Neural progenitor cell (in vitro differentiated cells): ENCODE data around the gene C3orf22. TPM values are rescaled to one million over a fixed set of nuclear protein-coding genes. Genes with fewer than 3 reads are reported as not detected.

Source experiments
- DNase-seq: peaks from one replicate; pipeline ENCODE4 v3.0.0-alpha.2; 2016; ENCODE audit warnings: low spot score
- H2AFZ ChIP-seq: fragments of 200-600 bp; sonication (generic); replicated peaks from 2 replicates; pipeline ENCODE4 v1.6.1; 2016; ENCODE audit warnings: antibody characterized with exemption
- H3F3A ChIP-seq: fragments of 200-600 bp; sonication (generic); 2 replicates; pipeline ENCODE4 v1.6.1; 2016; ENCODE audit warnings: antibody characterized with exemption, low read depth
- H3K27ac ChIP-seq: fragments of 200-600 bp; sonication (generic); 2 replicates; pipeline ENCODE4 v1.5.1; 2016; ENCODE audit warnings: mild to moderate bottlenecking
- H3K27me3 ChIP-seq: fragments of 200-600 bp; sonication (generic); 2 replicates; pipeline ENCODE4 v1.6.1; 2016; ENCODE audit warnings: mild to moderate bottlenecking, moderate library complexity
- H3K36me3 ChIP-seq: fragments of 200-600 bp; sonication (generic); 2 replicates; pipeline ENCODE4 v1.5.1; 2016
- H3K4me1 ChIP-seq: fragments of 200-600 bp; sonication (generic); 2 replicates; pipeline ENCODE4 v1.6.1; 2016; ENCODE audit warnings: mixed run types
- H3K4me2 ChIP-seq: fragments of 200-600 bp; sonication (generic); 2 replicates; pipeline ENCODE4 v1.6.1; 2016
- H3K4me3 ChIP-seq: fragments of 200-600 bp; sonication (generic); 2 replicates; pipeline ENCODE4 v1.5.1; 2016
- H3K79me2 ChIP-seq: fragments of 200-600 bp; sonication (generic); 2 replicates; pipeline ENCODE4 v1.6.1; 2016; ENCODE audit warnings: low read depth
- H3K9ac ChIP-seq: fragments of 200-600 bp; sonication (generic); 2 replicates; pipeline ENCODE4 v1.6.1; 2016
- H3K9me3 ChIP-seq: fragments of 200-600 bp; sonication (generic); 2 replicates; pipeline ENCODE4 v1.5.1; 2016; ENCODE audit warnings: low read depth
- H4K20me1 ChIP-seq: fragments of 200-600 bp; sonication (generic); 2 replicates; pipeline ENCODE4 v1.6.1; 2016; ENCODE audit warnings: low read depth
- H3K27ac Mint-ChIP-seq: 3 replicates; pipeline ENCODE4 v1.8.0; 2021; ENCODE audit warnings: mixed read lengths
- H3K27me3 Mint-ChIP-seq: 2 replicates; pipeline ENCODE4 v1.8.0; 2022; ENCODE audit warnings: low read depth, mild to moderate bottlenecking, inconsistent platforms, moderate library complexity, mixed read lengths; ENCODE audit not compliant: insufficient read depth
- H3K36me3 Mint-ChIP-seq: 3 replicates; pipeline ENCODE4 v1.8.0; 2021; ENCODE audit warnings: mixed read lengths
- H3K4me1 Mint-ChIP-seq: 3 replicates; pipeline ENCODE4 v1.8.0; 2021; ENCODE audit warnings: mixed read lengths
- H3K4me3 Mint-ChIP-seq: 3 replicates; pipeline ENCODE4 v1.8.0; 2021; ENCODE audit warnings: mild to moderate bottlenecking, moderate library complexity, mixed read lengths
- H3K9me3 Mint-ChIP-seq: 3 replicates; pipeline ENCODE4 v1.8.0; 2020; ENCODE audit warnings: mixed read lengths
- EZH2 ChIP-seq: fragments of 200-600 bp; sonication (generic); IDR thresholded peaks from 2 replicates; pipeline ENCODE4 v1.6.1; 2017; ENCODE audit warnings: antibody characterized with exemption, mild to moderate bottlenecking, moderate library complexity
- EZH2phosphoT487 ChIP-seq: fragments of 200-600 bp; sonication (generic); IDR thresholded peaks from 2 replicates; pipeline ENCODE4 v1.6.1; 2017; ENCODE audit warnings: antibody characterized with exemption
- total RNA-seq: library from RNA; depleted of rRNA; stranded (reverse); fragments of >200 nt; gene quantifications from 2 replicates; pipeline ENCODE4 v1.2.3, GENCODE V29; 2015; ENCODE audit warnings: low replicate concordance
- TF ChIP-seq, protein P1 (sequence below): fragments of 200-600 bp; sonication (generic); IDR thresholded peaks from 2 replicates; pipeline ENCODE4 v1.5.1; 2017; ENCODE audit warnings: antibody characterized with exemption, mild to moderate bottlenecking

Gene C3orf22
- total RNA-seq, 1 donor from 2014 or later: not detected

DNA sequence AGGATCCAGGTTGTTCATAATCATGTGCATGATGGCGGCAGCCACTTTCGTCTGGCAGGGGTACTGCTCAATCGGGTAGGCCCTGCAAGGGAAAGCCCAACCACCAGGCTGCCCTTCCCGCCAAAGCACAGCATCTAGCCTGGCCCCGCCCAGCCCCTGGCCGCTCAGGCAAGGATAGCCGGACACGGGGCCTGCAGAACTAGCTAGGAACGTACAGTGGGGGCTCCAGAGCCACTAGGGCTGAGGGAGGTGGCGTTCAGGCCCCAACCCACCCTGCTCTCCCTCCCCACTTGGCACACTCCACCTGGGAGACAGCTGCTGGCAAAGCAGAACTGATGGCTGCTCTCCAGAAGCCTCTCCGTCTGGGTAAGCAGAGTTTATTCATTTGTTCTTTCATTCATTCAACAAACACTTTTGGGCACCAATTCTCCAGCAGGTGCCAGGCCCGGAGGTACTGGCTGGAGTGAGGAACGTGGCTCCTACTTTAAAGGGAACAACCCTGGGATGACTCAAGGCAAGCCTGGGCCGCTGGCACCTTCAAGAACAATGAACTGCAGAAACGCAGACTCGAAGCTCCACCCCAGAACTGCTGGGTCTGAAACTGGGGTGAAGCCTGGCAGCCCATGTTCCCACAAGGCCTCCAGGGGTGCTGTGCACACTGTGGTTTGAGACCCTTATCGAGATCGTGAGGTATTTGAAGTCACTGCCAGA is 49.0 kb downstream of the C3orf22 start:
- Histone ChIP-seq H3K4me3 (no peak overlapping the region), H3K27me3 (no peaks in the 10 kb centered on the region), H3F3A (no peaks in the 10 kb centered on the region), H3K79me2 (no peaks in the 10 kb centered on the region), H3K4me2 (no peak overlapping the region), H3K9me3 (no peaks in the 10 kb centered on the region), H3K9ac (no peak overlapping the region), H3K27ac (no peak overlapping the region), H2AFZ (no peak overlapping the region), H3K36me3 (no peaks in the 10 kb centered on the region), H4K20me1 (no peaks in the 10 kb centered on the region), H3K4me1 (no peaks in the 10 kb centered on the region)
- H3K9me3 Mint-ChIP-seq: no peaks in the 10 kb centered on the region
- H3K4me3 Mint-ChIP-seq: no peak overlapping the region
- no peaks in the 10 kb centered on the region for H3K36me3 Mint-ChIP-seq
- peaks cover 21% of the 10 kb centered on the region for H3K4me1 Mint-ChIP-seq
- no peak for DNase-seq
- H3K27me3 Mint-ChIP-seq: peaks cover 6% of the 10 kb centered on the region
- H3K27ac Mint-ChIP-seq: no peak overlapping the region
- TF ChIP-seq EZH2phosphoT487: no peak
- TF ChIP-seq, protein P1, sequence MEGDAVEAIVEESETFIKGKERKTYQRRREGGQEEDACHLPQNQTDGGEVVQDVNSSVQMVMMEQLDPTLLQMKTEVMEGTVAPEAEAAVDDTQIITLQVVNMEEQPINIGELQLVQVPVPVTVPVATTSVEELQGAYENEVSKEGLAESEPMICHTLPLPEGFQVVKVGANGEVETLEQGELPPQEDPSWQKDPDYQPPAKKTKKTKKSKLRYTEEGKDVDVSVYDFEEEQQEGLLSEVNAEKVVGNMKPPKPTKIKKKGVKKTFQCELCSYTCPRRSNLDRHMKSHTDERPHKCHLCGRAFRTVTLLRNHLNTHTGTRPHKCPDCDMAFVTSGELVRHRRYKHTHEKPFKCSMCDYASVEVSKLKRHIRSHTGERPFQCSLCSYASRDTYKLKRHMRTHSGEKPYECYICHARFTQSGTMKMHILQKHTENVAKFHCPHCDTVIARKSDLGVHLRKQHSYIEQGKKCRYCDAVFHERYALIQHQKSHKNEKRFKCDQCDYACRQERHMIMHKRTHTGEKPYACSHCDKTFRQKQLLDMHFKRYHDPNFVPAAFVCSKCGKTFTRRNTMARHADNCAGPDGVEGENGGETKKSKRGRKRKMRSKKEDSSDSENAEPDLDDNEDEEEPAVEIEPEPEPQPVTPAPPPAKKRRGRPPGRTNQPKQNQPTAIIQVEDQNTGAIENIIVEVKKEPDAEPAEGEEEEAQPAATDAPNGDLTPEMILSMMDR: no peak
- TF ChIP-seq EZH2: no peak

DNA sequence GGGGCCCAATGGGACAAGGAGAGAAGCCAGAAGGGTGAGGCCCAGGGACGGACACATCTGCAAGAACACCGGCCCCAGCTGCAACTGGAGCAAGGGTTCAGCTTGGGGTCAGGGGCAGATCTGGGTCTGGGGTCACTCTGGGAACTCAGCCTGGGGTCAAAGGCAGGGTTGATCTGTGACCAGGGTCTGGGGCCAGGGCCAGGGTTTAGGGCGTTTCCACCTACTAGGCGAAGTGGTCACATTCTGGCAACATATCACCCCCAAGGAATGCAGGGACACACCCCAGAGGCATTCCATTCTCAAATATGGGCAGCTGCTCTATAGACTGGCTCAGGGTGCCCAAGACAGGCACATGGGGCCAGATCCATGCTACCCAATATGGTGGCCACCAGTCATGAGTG is 50.2 kb downstream of the C3orf22 start:
- DNase-seq: no peak
- H3F3A ChIP-seq: no peaks in the 10 kb centered on the region
- TF ChIP-seq, protein P1: no peak
- no peak for TF ChIP-seq EZH2
- TF ChIP-seq EZH2phosphoT487: no peak
- no peak overlapping the region for H3K9ac ChIP-seq
- Mint-ChIP-seq H3K27me3 (peaks cover 2% of the 10 kb centered on the region), H3K9me3 (no peaks in the 10 kb centered on the region), H3K27ac (no peak overlapping the region), H3K4me3 (no peak overlapping the region), H3K36me3 (no peaks in the 10 kb centered on the region), H3K4me1 (peaks cover 12% of the 10 kb centered on the region)
- no peak overlapping the region for H3K4me3 ChIP-seq
- no peaks in the 10 kb centered on the region for H3K9me3 ChIP-seq
- H3K4me1 ChIP-seq: no peaks in the 10 kb centered on the region
- no peak overlapping the region for H3K27ac ChIP-seq
- H3K4me2 ChIP-seq: no peak overlapping the region
- no peaks in the 10 kb centered on the region for H4K20me1 ChIP-seq
- no peaks in the 10 kb centered on the region for H3K27me3 ChIP-seq
- H3K79me2 ChIP-seq: no peaks in the 10 kb centered on the region
- no peak overlapping the region for H2AFZ ChIP-seq
- H3K36me3 ChIP-seq: no peaks in the 10 kb centered on the region

DNA sequence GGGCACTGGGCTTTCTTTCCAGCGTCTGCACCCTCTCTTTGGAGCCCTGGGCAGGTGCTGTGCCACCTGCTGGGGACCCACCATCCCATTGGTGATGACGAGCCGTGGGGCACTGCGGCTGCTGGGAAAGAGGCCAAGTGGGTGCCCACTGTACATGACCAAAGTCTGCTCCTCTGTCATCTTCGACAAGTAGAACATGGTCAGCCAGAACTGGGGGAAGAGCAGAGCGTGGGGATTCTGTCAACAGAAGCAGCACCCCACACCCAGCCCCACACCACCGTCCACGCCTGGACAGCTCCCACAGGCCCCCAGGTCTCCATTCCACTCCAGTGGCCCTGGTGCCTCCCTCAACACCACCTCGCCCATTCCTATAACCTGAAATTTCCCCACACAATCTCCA is 50.8 kb downstream of the C3orf22 start:
- Histone ChIP-seq H3K9me3 (no peaks in the 10 kb centered on the region), H3F3A (no peaks in the 10 kb centered on the region), H3K4me1 (no peaks in the 10 kb centered on the region), H3K4me3 (no peak overlapping the region), H3K36me3 (no peaks in the 10 kb centered on the region), H3K27ac (no peak overlapping the region), H3K4me2 (no peak overlapping the region), H4K20me1 (no peaks in the 10 kb centered on the region), H3K9ac (no peak overlapping the region), H3K27me3 (no peaks in the 10 kb centered on the region), H2AFZ (no peak overlapping the region), H3K79me2 (no peaks in the 10 kb centered on the region)
- Mint-ChIP-seq H3K27me3 (peaks cover 2% of the 10 kb centered on the region), H3K36me3 (no peaks in the 10 kb centered on the region), H3K27ac (no peak overlapping the region), H3K4me3 (no peak overlapping the region), H3K9me3 (no peaks in the 10 kb centered on the region), H3K4me1 (peaks cover 12% of the 10 kb centered on the region)
- DNase-seq: no peak
- TF ChIP-seq EZH2 (no peak), EZH2phosphoT487 (no peak)
- TF ChIP-seq, protein P1: no peak
